HG03097 (cell line): ENCODE measurements around the gene PLCB4.

Experiments used
- ATAC-seq: cut with Tn5 transposase; IDR thresholded peaks from one replicate; pipeline ENCODE4 v1.9.1; 2021; ENCODE audit not compliant: unreplicated experiment, low FRiP score

PLCB4 gene

DNA sequence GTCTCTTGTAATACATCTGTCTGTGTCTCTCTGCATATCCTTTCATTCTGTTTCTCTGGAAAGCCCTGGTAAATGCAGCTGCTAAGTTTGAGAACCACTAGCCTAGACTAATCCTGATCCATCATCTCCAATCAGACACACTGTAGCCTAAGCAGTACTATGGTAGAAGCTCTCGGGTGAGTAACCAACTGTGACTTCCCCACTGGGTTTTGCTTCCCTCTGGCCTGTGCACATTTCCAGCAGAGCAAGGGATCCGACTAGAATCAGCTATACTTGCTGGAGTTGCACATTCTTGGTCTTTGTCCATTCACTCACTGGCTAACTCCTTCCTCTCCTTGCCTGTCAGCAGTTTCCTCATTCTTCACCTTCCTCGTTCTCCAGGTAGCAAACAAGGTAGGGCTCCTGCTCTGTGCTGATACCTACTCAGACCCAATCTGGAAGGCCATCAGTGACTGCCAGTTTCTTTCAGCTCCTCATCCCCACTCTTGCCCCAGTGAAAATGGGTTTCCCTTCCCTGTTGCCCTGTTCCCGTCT is 184.2 kb downstream of the PLCB4 start:
- no peak for ATAC-seq

GRCh38 chr20:9255171-9255570 is 186.3 kb downstream of the PLCB4 start:
- no peak for ATAC-seq

GRCh38 chr20:9256393-9256792 is 187.5 kb downstream of the PLCB4 start:
- no peak for ATAC-seq

DNA sequence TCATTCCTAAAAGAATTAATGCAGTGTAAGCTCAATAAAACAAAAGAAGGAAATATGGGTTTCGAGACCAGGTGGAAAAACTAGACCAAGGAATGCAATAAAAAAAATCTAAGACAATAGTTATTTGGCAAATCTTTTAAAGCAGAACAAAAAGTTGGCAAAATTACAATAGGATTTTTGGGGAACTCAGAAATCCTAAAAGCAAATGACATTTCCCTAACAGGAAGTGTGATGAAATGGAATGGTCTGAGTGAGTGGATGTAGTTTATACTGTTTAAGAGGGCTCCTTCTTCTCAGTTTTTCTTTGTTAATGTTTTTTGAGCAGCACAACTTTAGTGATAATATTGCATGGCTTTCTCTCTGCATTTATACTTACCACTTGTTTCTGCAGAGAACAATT is 190.0 kb downstream of the PLCB4 start:
- ATAC-seq, result no peak

DNA sequence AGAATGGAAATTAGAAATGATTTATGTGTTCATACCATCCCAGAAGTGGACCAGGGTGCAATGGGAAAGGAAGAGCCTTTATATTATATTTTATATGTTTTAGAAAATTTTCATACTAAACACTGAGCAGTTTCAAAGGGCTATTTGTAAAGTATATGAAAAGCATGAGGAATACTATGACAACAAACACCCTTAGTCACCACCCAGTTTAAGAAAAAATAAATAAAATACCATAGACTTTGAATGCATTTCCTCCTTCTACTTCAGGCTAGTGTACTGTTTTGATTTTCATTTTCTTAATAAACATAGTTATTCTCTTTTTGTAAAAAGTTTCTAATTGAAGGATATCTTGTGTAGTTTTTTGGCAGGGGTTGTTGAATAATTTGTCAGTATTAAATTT is 191.1 kb downstream of the PLCB4 start:
- ATAC-seq, result no peak

DNA sequence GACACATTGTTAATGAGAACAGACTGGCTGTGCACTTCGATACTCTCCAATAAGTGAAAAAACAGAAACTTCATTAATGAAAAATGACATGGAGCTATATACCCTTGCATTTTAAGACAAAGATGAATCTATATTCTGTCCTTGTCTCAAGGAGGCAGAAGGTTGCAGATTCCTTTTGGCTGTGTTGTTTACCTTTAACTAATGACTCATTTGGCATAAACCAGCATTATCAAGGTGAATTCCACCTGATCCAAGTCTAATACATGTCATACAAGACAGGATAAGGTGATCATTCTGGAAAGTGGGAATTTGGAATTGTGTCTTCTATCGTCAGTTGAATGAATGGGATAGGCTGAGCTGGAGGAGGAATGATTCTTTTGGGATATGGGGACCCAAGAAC is 192.9 kb downstream of the PLCB4 start:
- ATAC-seq, result no peak

GRCh38 chr20:9262653-9263194 is 193.8 kb downstream of the PLCB4 start:
- no peak for ATAC-seq

DNA sequence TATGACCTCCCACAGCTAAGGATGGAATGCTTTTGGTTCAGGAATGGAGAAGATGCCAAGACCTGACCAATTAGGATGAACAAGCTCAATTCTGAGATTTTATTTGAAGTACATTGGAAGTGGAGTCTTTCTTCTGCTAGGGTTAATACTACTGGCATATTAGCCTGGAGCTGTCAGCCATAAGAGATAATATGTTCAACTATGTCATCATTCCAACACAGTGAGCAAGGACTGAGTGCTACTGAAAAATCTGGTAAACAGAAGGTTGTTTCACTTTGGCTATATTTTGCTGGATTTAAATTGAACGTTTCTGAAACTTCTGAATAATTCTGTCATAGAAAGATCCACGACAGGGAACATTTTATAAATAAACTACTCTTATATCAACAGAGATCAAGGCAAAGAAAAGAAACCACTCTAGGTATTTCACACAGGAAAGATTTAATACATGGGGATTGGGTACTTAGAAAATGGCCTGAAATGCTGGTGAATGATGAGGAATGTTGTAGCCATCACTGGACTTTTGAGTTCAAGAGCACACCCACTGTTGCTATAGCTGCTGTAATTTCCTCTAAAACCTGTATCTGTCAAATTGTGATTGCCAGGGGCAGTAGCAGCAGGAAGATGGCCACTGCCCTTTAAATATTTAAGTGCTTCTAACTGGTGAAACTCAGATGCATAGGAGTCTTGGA is 200.5 kb downstream of the PLCB4 start:
- ATAC-seq, result no peak

- ATAC-seq, result no peak
Measured at GRCh38 chr20:9270831-9271230, 201.9 kb downstream of the PLCB4 start.

DNA sequence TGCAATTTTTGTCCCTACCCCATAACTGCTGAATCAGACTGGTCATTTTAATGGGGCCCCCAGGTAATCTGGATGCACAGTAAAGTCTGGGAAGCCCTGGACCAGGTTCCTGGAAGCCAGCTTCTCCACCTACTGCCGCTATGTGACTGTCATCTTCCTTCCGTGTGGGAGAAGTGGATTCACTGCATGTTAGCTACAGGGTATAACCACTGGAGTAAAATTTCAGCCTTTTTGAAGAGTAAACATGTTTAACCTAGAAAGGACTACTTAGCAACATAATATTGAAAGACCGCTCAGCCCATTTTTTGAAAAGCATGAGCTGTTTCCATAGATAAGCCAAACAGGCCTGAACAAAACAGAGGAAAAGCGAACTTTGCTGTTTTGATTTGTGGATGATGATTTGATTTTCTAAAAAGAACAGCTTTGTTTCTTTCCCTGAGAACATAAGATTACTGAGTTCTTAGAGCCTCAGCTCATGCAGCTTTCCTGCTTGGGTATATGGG is 208.1 kb downstream of the PLCB4 start:
- ATAC-seq, result no peak

GRCh38 chr20:9279918-9280401 is 211.1 kb downstream of the PLCB4 start:
- ATAC-seq, result no peak

- ATAC-seq, result no peak
Measured at GRCh38 chr20:9280666-9281065, 211.8 kb downstream of the PLCB4 start.

- no peak for ATAC-seq
Measured at GRCh38 chr20:9281803-9282202, 212.9 kb downstream of the PLCB4 start.

DNA sequence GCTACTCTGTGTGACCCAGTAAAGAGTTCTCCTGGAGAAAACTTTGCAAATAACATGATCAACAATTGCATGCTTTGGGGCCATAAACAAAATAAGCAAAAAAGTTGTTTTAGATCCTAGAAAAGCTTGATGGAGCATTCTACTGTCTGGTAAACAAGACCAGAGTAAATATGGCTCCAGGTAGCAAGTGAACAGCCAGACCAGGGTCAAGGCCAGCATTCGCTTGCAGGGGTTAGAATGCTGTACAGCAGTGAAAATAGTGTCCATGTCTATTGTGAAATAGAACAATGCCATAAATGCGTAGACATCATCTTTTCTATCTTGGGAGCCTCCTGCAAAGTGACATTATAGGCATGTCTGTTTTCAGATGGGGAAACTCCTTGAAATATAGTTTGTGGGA is 216.7 kb downstream of the PLCB4 start:
- ATAC-seq, result no peak

DNA sequence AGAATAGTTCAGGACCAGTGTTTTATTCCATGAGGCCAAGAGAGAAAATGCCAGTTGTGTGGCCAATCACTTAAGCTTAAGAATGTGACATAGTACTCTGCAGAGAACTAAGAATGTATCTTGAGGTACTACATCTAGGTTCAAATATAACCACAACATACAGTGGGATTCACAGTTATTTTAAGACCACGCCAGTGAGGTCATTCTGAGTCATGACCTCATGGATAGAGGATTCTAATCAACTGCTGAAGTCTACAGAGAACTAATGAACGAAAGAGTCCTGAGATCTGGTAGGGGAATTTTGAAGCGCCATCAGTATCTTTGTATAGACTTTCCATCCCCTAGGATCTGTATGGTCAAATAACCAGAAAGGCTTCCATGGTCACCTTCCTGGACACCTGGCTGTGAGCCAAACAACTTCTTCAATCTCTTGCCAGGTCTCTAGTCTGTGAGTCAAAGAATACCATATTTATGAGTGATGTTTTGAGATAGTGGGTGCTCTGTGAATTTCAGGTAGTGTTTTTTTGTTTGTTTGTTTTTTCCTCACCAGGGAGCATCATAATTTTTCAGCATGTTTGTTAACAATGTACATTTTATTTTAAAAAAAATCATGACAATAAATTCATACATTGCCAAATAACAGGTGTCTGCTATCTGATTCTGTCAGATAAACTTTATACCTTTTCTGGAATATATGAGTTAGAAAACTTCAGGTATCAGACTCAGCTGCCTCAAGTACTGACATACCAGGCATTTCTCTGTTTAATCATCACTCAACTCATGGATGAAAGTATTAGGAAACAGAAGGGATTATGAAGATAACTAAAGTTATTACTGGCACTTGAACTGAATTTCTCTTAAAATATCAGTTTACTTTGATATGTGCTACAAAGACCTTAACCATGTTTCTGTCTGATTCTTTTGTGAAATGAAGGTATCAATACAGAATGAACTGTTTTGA is 217.9 kb downstream of the PLCB4 start:
- ATAC-seq, result no peak

DNA sequence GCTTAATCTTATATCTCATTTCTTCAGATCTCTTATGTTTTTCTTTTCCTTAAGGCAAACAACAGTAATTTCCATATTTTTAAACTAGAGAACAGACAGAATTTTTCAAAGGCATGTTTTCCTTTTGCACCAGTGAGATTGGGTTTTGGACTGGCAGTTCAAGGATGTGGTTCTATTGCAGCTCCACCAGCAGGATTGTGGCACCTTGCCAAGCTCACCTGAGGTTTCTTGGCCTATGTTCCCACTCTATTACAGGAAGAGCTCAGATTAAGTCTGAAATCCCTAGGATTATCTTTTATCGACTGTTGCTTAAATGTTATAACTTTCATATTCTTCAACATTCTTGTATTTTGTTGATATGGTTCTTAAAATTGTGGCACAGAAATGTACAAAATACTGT is 218.9 kb downstream of the PLCB4 start:
- ATAC-seq, result no peak

DNA sequence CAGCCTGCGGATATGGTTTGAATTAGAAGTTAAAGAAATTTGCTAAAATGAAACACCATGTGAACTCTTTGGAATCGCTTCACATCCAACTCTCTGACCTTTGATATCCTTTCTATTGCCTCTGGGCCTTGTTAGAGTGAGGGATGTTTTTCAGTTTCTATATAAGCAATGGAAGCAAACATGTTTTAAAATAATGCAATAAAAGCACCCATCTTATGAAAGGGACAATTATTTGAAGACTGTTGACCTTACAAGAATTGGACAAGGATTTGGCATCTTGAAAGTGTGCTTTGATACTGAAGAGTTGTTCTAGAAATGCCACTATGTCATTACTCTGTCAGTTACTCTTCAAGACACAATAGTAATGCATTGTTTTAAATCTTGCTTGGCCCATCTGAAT is 221.4 kb downstream of the PLCB4 start:
- ATAC-seq, result no peak

- ATAC-seq, result no peak
Measured at GRCh38 chr20:9293145-9293544, 224.3 kb downstream of the PLCB4 start.

GRCh38 chr20:9294041-9294440 is 225.2 kb downstream of the PLCB4 start:
- ATAC-seq, result no peak

- ATAC-seq, result no peak
Measured at GRCh38 chr20:9298906-9299305, 230.0 kb downstream of the PLCB4 start.

DNA sequence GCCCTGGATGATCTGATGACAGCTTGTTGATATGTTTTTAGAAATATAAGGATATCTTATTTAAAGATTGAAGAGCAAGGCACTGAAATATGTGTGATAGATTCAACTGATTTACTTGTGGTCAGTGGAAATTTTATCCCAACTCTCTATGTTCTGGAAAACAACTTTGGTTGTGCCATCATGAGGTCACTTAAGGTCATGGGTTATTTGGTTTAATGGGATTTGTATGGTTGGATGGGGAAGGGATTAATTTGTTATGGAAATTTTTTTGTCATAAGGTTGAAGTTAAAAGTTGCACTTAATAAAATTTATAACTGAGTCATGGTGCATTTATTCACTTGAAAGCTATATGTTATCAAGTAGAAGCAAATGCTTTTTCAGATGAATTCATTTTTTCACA is 231.2 kb downstream of the PLCB4 start:
- ATAC-seq, result no peak
